Body of pancreas (tissue), 4 donors: ENCODE data around the gene NRGN.

Experiments
- CTCF ChIP-seq, 7 experiments: fragments of 450-650 bp in 4 of 7; fragments of 200-600 bp in 3 of 7; sonication (generic) in 3 of 7; IDR thresholded peaks; one replicate each; pipeline ENCODE4 v1.5.1; 2016 to 2019; ENCODE audit warnings: antibody characterized with exemption in 7 of 7
- POLR2A ChIP-seq, 3 donors: fragments of 450-650 bp; IDR thresholded peaks; one replicate each; pipeline ENCODE4 v1.6.1; 2016; ENCODE audit warnings: antibody characterized with exemption in 3 of 3, mild to moderate bottlenecking in 2 of 3

DNA sequence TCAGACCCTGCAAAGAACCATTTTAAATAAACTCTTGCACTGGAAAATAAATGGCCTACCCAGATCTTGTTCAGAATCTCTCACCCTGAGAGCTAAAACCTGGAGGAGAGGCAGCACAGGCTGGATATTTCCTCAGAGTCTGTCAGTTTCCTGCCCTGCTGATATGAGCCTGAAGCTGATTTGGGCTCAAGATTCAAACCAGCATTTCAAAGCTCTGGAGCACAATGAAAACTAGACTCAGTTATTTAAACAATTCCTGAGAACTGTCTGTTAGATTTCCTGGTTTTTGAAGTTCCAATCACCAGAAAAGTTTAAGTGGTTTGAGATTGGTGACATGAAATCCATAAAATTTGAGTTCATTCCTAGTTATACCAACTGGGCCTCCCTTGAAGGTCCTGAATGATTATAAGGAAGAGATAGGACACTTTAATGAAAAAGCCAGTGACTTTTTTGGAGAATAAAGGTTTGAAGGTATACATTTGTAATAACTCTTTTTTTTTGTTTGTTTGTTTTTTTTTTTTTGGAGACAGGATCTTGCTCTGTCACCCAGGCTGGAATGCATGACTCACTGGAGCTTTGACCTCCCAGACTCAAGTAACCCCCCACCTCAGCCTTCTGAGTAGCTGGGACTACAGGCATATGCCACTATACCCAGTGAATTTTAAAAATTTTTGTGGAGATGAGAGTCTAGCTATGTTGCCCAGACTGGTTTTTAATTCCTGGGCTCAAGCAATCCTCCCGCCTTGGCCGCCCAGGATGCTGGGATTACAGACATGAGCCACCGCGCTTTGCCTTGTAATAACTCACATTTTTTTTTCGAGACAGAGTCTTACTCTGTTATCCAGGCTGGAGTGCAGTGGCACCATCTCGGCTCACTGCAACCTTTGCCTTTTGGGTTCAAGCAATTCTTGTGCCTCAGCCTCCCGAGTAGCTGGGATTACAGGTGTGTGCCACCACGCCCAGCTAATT lies 30.3 kb downstream of the NRGN start:
- no peak for TF ChIP-seq CTCF (IDR thresholded peaks at IDR 0.05)
- TF ChIP-seq POLR2A (IDR thresholded peaks at IDR 0.05) = no peak
